Left ventricle myocardium inferior (tissue), 1 donor: ENCODE measurements around the gene COL3A1. TPM values are rescaled to one million over a fixed set of nuclear protein-coding genes. Genes with fewer than 3 reads are reported as not detected.

Experiments
- DNase-seq: peaks from one replicate; pipeline ENCODE4 v3.0.0-alpha.2; 2020
- H3K27ac ChIP-seq: fragments of 200-600 bp; replicated peaks from 2 replicates; pipeline ENCODE4 v1.8.0; 2021
- H3K27me3 ChIP-seq: fragments of 200-600 bp; 2 replicates; pipeline ENCODE4 v1.8.0; 2021; ENCODE audit warnings: low read depth
- H3K36me3 ChIP-seq: fragments of 200-600 bp; 2 replicates; pipeline ENCODE4 v1.8.0; 2021
- H3K4me1 ChIP-seq: fragments of 200-600 bp; 2 replicates; pipeline ENCODE4 v1.8.0; 2021
- H3K4me3 ChIP-seq: fragments of 200-600 bp; 2 replicates; pipeline ENCODE4 v1.8.0; 2021; ENCODE audit warnings: mild to moderate bottlenecking, moderate library complexity
- H3K9me3 ChIP-seq: fragments of 200-600 bp; replicated peaks from 2 replicates; pipeline ENCODE4 v1.8.0; 2021
- CTCF ChIP-seq: fragments of 200-600 bp; IDR thresholded peaks from 2 replicates; pipeline ENCODE4 v1.8.0; 2021; ENCODE audit warnings: antibody characterized with exemption, mild to moderate bottlenecking, borderline replicate concordance
- intact Hi-C: fragments of 100-400 bp; cut with micrococcal nuclease; formaldehyde crosslinking; loops from one replicate; pipeline ENCODE4 v1.11.0; 2022
- total RNA-seq: library from RNA; stranded (reverse); fragmentation: NEBNext Ultra II Directional; extraction: Animal tissue kit (Norgen Biotek cat#: 25700); gene quantifications from one replicate; pipeline ENCODE4 v1.2.1, GENCODE V29; 2021
- donor health status: DM: no; HTN: yes; CAD: no; lungs with severe emphysema.

The COL3A1 gene
- total RNA-seq, 1 donor from 2014 or later = 98.5 TPM

DNA sequence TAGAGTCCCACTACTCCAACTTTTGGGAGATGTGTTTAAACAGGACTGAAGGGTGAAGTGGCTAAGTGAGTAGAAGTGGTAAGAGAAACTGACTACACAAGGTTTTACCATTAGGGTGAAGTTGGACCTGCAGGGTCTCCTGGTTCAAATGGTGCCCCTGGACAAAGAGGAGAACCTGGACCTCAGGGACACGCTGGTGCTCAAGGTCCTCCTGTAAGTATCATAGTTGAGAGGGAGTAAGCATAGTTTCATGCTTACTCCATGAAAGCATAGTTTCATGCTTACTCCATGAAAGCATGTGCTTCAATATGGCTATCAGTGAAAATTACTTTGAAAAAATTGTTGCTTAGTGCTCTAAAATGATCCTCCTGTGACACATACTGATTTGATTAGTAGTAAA is 19.1 kb downstream of the COL3A1 start:
- no peak for DNase-seq
- intact Hi-C loops = no loop called here
- no peak for TF ChIP-seq CTCF
- H3K4me3 ChIP-seq = no peak overlapping the region
- no peaks in the 10 kb centered on the region for H3K27me3 ChIP-seq
- no peaks in the 10 kb centered on the region for H3K4me1 ChIP-seq
- peaks cover 4% of the 10 kb centered on the region for H3K9me3 ChIP-seq
- H3K36me3 ChIP-seq = peaks cover 59% of the 10 kb centered on the region
- no peak overlapping the region for H3K27ac ChIP-seq

DNA sequence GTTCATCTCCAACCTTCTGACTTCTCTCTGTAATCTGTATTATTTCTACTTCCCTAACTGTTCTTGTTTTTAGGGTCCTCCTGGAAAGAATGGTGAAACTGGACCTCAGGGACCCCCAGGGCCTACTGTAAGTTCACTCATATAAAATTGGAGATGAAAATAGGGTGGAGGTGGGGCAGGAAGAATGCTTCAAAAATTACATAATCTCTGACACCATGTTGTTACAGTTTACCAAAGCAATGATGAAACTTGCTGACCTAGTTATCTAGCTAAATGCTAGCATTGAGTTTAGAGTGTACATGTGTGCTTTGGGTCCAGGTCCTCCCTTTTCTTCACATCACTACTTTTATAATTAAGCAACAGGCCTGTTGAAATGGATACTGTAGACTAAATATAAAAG is 23.1 kb downstream of the COL3A1 start:
- peaks cover 79% of the 10 kb centered on the region for H3K36me3 ChIP-seq
- no peak overlapping the region for H3K27ac ChIP-seq
- intact Hi-C loops = no loop called here

DNA sequence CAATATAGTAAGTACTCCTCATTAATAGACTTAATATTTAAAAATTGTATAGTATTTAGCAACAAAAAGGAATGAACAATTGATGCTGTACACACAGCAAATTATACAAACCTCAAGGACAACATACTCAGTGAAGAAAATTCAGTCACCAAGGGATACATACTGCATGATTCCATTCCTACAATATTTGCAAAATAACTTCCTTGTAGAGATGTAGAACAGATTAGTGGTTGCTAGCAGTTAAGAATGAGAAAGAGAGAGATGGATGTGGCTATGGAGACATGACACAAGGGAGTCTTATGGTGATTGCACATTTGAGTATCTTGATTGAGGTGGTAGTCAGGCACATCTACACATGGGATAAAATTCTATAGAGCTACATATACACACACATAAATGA is 26.0 kb downstream of the COL3A1 start:
- DNase-seq = no peak
- H3K27ac ChIP-seq = no peak overlapping the region
- peaks cover 65% of the 10 kb centered on the region for H3K36me3 ChIP-seq
- intact Hi-C loops = no loop called here
- no peaks in the 10 kb centered on the region for H3K4me1 ChIP-seq
- no peaks in the 10 kb centered on the region for H3K9me3 ChIP-seq
- no peak for TF ChIP-seq CTCF
- H3K27me3 ChIP-seq = no peaks in the 10 kb centered on the region
- H3K4me3 ChIP-seq = no peak overlapping the region

More for the DNA sequence above, 23.1 kb downstream of the COL3A1 start:
- no peak for DNase-seq
- H3K4me1 ChIP-seq = no peaks in the 10 kb centered on the region
- H3K9me3 ChIP-seq = peaks cover 4% of the 10 kb centered on the region
- no peaks in the 10 kb centered on the region for H3K27me3 ChIP-seq
- no peak for TF ChIP-seq CTCF
- no peak overlapping the region for H3K4me3 ChIP-seq

GRCh38 chr2:189002079-189002478 is 27.9 kb downstream of the COL3A1 start:
- H3K36me3 ChIP-seq = peaks cover 59% of the 10 kb centered on the region
- intact Hi-C loops = no loop called here

GRCh38 chr2:189008555-189009262 is 34.5 kb downstream of the COL3A1 start:
- Histone ChIP-seq H3K4me3 (no peak overlapping the region), H3K9me3 (no peaks in the 10 kb centered on the region), H3K4me1 (no peaks in the 10 kb centered on the region), H3K27ac (no peak overlapping the region), H3K27me3 (no peaks in the 10 kb centered on the region), H3K36me3 (peaks cover 26% of the 10 kb centered on the region)
- DNase-seq = no peak
- intact Hi-C loops = no loop called here
- no peak for TF ChIP-seq CTCF

More at GRCh38 chr2:189002079-189002478, 27.9 kb downstream of the COL3A1 start:
- no peaks in the 10 kb centered on the region for H3K4me1 ChIP-seq
- TF ChIP-seq CTCF = no peak
- no peaks in the 10 kb centered on the region for H3K27me3 ChIP-seq
- no peaks in the 10 kb centered on the region for H3K9me3 ChIP-seq
- H3K4me3 ChIP-seq = no peak overlapping the region
- H3K27ac ChIP-seq = no peak overlapping the region
- DNase-seq = no peak
